VCaP (cell line): ENCODE measurements around the gene WNT7B.

Experiments
- H3K27ac ChIP-seq: fragments of 450-650 bp; 2 replicates; pipeline ENCODE4 v1.5.1; 2017
- CTCF ChIP-seq: fragments of 450-650 bp; conservative IDR thresholded peaks from 2 replicates; pipeline ENCODE4 v1.5.1; 2017; ENCODE audit warnings: mild to moderate bottlenecking, moderate library complexity

Gene WNT7B

DNA sequence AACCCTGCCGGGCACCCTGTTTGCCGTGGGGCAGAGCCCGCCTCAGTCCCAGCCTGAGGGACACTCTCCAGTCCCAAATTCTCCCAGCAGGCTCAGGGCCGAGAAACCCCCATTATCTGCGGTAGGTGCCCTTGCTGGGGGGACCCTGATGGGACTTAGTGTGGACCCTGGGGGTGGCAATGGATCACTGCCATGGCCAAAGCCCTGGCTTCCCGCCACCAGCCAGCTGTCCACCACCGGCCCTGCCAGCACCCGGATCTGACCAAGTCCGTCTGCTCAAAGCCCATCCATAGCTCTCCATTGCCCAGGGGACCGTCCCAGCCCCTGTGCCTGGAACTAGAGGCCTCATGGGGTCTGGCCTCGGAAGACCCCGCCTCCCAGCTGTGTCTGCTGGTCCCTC is 24.4 kb downstream of the WNT7B start:
- TF ChIP-seq CTCF = no peak
- H3K27ac ChIP-seq = no peak overlapping the region

DNA sequence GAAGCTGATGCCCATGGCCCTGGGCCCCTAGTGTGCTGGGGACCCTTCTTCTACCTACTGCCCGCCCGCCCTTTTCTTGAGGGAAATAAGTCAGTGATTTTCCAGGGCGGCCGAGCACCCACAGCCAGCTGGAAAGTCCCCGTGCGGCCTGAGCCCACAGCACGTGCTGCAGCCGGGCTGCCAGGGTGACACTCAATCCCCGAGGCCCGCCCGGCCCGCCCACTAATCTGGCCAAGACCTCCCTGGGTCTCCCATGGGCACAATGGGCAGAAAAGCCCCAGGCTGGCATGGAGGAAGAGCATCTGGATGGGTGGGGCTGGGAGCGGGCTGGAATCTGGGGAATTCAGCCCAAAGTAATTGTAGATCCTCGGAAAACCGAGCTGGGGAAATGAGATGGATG is 24.8 kb downstream of the WNT7B start:
- TF ChIP-seq CTCF = no peak
- H3K27ac ChIP-seq = no peak overlapping the region

DNA sequence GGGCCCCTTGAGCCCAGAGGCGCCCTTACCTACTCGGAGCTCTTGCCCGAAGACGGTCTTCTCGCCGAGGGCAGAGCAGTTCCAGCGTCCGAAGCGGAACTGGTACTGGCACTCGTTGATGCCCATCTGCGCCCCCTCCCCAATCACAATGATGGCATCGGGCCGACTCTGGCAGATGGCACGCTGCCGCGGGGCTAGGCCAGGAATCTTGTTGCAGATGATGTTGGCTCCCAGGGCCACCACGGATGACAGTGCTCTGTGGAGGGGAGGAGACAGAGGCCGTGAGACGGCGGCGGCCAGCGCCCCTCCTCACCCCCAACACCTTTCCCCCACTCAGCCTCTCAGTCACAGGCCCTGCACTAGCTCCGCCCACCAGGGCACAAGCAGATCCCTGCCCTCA is 27.1 kb downstream of the WNT7B start:
- no peak for TF ChIP-seq CTCF

GRCh38 chr22:45949258-45949870 is 27.6 kb downstream of the WNT7B start:
- H3K27ac ChIP-seq = no peak overlapping the region
- no peak for TF ChIP-seq CTCF

More for the DNA sequence above, 27.1 kb downstream of the WNT7B start:
- H3K27ac ChIP-seq = no peak overlapping the region

GRCh38 chr22:45948081-45948648 is 28.8 kb downstream of the WNT7B start:
- H3K27ac ChIP-seq = no peak overlapping the region
- no peak for TF ChIP-seq CTCF

- TF ChIP-seq CTCF = no peak
- H3K27ac ChIP-seq = no peak overlapping the region
Observed at GRCh38 chr22:45946805-45947600, 30.0 kb downstream of the WNT7B start.

GRCh38 chr22:45945621-45946106 is 31.3 kb downstream of the WNT7B start:
- H3K27ac ChIP-seq = no peak overlapping the region
- TF ChIP-seq CTCF = no peak
